KBM-7 (cell line): ENCODE data around the gene ARRB2.
"Not testable (repeated sequence)": the region's sequence is repeated elsewhere in the genome, so short reads cannot be mapped to it uniquely, and the experiment has no call there.

Experiments used
- DNase-seq: peaks from one replicate; pipeline ENCODE4 v3.0.0-alpha.2; 2015
- in situ Hi-C: fragments of 300-500 bp; cut with MboI; formaldehyde crosslinking; loops from 2 replicates; pipeline ENCODE4 v1.14.3; 2020; ENCODE audit warnings: low sequenced_read_pairs, low pct_unique_long_range_greater_than_20kb, mixed read lengths

ARRB2 gene

GRCh38 chr17:4709794-4710692, at the start of gene ARRB2:
Gene ARRB2 (plus strand): TSS chr17:4710632. CDS start chr17:4710722, 90 bp downstream.
- DNase-seq, result peak; percentile 99

GRCh38 chr17:4663711-4664110, 46.7 kb upstream of the ARRB2 start:
- DNase-seq, result no peak

More at GRCh38 chr17:4709794-4710692, at the start of gene ARRB2:
- in situ Hi-C loops, result no loop called here

GRCh38 chr17:4664230-4664629, 46.2 kb upstream of the ARRB2 start:
- DNase-seq, result no peak
- in situ Hi-C loops, result no loop called here

More at GRCh38 chr17:4663711-4664110, 46.7 kb upstream of the ARRB2 start:
- in situ Hi-C loops, result no loop called here

DNA sequence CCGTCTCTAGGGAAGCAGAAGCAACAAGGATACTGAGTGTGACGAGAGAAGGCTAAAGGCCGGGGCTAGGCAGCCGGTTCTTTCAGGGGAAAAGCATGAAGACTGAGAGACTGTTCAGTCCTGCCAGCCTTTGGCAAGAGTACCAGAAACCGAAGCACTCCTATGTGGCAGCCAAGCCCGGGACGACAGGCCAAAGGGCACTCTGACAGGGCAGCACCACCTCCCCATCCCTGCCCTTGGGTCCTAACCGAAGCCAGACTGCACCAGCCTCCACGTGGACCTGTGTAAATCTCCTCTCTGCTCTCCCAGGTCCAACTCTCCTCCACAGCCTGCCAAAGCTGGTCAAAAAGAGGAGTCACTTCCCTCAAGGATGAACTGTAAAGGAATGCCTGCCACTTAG, 45.4 kb upstream of the ARRB2 start:
- no peak for DNase-seq

DNA sequence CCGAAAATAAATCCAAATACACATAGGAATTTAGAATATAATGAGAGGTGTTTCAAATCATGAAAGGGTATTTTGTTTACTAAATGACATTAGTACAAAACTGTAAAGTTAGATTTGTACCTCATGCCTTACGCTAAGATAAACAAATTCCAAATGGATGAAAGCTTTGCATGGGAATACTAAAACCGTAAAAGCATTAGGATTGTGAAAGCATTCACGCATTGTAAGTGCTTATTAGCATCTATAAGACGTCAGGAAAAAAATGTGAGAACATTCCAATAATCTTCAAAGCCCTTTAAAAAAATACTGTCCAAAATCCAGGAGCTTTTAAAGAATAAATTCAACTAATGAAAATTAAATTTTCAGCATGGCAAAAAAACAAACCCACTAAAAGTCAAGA, 44.1 kb upstream of the ARRB2 start:
- no peak for DNase-seq
- in situ Hi-C loops, result no loop called here

More for the DNA sequence above, 45.4 kb upstream of the ARRB2 start:
- in situ Hi-C loops, result no loop called here

DNA sequence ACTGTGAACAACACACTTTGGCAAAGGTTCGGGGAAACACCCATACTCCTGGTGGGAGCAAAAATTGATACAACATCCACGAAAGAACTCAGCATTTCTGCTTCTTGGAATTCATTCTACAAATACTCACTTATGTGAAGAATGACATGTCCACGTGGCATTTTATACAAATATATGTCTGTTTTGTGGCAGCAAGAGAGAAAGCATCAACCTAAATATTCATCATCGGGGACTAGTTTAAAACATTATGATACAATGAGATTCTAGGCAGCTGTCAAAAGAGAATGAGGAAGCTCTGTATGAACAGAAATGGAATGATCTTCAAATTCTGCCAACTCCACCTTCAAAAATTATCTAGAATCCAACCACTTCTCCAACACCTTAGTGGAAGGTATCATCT, 43.3 kb upstream of the ARRB2 start:
- in situ Hi-C loops, result no loop called here
- no peak for DNase-seq

DNA sequence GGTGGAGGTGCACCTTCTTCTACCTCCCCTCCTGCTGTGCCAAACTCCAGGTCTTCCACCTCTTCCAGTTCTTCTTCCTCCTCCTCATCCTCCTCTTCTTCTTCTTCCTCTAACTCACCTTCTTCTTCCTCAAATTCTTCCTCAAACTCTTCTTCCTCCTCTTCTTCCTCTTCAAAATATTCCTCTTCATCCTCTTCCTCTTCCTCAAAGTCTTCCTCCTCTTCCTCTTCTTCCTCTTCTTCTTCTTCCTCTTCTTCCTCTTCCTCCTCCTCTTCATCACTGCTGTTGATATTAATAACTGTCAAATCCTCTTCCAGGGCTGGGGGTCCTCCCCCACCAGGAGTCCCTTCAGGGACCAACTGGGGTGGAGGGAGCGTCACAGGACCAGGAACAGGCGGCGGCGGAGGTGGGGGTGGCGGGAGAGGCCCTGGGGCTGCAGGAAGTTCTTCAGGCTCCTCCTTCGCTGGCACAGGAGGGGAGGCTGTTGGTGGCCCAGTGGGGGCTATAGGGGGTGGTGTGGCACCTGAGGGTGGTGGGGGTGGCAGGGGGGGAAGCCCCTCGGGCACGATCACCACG, 38.3 kb upstream of the ARRB2 start:
- DNase-seq, result no peak
- in situ Hi-C loops, result no loop called here

- in situ Hi-C loops, result no loop called here
Measured at GRCh38 chr17:4672751-4673150, 37.7 kb upstream of the ARRB2 start.

DNA sequence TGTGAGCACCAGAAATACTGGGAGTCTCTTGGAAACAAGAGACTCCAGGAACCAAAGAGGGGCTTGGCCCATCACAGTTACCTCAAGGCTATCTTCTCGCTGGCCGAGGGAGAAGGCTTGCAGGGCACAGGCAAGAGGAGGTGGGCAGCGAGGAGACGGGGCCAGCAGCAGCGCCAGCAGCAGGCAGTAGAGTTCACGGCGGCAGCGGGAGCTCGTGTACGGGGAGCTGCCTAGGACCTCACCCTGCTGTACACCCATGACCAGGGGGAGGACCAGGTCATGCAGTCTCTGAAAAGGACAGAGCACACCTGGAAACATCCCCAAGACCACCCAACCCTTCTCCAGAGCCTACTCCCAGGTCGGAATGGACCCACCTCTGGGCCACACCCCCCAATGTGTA, 37.3 kb upstream of the ARRB2 start:
- in situ Hi-C loops, result no loop called here
- no peak for DNase-seq

More at GRCh38 chr17:4672751-4673150, 37.7 kb upstream of the ARRB2 start:
- DNase-seq, result no peak

DNA sequence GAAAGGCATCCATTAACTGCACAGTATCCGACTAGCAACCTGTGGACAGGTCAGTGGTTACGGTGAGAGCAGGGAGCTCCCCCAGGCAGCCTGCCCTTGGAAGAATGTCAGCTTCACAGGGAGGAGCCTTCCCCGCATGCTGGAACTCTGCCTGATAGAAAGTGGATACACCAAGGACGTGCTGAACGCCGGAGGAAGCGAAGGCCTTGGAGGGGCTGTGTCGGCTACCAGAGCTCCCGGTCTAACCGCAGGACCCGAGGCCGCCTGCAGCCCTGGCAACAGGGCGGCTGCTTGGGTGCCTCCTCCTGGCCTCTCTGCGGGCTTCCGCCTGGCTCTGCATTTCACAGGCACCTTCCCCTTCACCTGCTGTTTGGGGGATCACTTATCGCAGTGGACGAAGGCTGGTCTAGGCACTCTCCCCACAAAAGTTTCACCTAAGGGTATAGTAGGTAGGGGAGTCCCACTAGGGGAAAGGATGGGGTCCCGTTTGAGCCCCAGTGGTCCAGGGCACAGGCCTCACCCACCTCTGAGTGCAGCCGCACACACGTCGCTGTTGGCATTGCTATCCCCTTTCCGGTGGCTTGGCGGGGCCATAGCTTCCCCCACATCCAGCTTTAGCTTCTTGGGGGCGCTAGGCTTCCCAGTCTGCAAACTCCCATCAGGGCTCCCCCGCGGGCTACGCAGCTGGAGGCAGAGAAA, 36.3 kb upstream of the ARRB2 start:
- no peak for DNase-seq
- in situ Hi-C loops, result no loop called here

DNA sequence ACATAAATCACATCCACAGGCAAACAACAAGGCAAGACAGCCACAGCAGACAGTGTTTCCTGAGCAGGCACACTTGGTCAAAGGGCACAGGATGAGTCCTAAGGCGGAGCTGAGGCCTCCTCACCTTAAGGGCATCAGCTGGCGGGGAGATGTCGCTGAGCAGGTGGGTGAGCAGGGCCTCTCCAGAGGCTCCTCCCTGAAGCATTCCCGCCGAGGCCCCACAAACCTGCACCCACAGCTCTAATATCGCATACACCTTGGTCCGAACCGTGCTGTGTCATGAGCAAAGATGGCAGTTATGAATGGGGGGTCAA, 35.8 kb upstream of the ARRB2 start:
- in situ Hi-C loops, result no loop called here
- no peak for DNase-seq

GRCh38 chr17:4675791-4676190, 34.6 kb upstream of the ARRB2 start:
- no peak for DNase-seq
- in situ Hi-C loops, result no loop called here

GRCh38 chr17:4676791-4677190, 33.6 kb upstream of the ARRB2 start:
- in situ Hi-C loops, result no loop called here
- DNase-seq, result no peak

GRCh38 chr17:4678448-4679026, 31.9 kb upstream of the ARRB2 start:
- peak; percentile 48 for DNase-seq
- in situ Hi-C loops, result no loop called here

DNA sequence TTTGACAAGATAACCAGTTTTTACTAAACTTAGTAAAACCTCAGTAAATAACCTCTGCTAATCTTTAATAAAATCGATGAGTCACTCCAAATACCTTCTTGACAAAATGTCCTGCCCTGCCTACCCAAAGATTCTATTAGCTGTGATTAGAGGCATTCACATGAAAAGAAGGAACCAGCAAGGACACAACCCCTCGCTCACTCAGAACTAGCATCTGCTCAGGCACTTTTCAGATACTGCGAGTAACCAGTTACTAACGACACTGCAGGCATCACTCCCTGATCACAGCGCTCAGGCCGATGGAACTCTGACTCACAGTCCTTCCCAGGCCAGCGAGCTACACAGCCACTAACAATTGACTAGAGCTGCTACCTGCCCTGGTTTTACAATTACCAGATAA, 30.8 kb upstream of the ARRB2 start:
- no peak for DNase-seq
- in situ Hi-C loops, result no loop called here

- in situ Hi-C loops, DNase-seq: not testable (repeated sequence)
Measured at GRCh38 chr17:4683739-4684138, 26.7 kb upstream of the ARRB2 start.

- in situ Hi-C loops, DNase-seq: not testable (repeated sequence)
Measured at GRCh38 chr17:4689872-4690271, 20.6 kb upstream of the ARRB2 start.

DNA sequence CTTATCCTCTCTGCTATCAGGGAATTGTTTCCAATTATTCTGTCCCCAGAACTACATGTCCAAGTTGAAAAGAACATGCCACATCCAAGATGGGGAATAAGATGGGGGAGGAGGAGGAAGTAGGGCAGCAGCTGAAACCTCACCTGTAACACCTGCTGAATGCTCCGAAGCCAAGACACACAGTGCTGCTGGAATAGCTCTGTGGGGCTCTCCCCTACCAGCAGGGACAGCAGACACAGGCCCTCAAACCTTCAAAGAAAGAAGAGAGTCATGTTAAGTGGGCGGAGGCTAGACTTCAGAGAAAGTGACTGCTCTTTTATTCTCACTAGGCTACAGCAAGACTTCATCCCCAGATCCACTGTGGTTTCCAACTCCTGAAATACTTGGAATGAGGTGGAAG, 19.7 kb upstream of the ARRB2 start:
- in situ Hi-C loops, result no loop called here
- no peak for DNase-seq

DNA sequence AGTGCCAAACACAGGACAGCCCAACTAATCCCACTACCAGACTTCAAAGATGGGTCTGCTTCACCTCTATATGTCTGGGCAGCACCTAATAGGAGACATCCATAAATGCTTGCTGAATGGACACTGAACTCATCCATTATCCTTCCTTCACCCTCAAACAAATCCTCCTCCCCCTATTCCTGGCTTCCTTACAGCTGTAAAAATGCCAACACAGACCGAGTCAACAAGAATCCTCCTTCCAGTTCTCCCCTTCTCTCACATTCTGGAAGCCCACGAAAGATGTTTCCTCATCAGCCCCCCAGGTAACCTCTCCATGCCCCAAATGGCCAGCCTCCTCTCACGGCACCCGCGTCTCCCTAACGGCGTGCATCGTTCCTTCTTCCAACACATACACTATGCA, 18.7 kb upstream of the ARRB2 start:
- in situ Hi-C loops, result no loop called here
- no peak for DNase-seq

DNA sequence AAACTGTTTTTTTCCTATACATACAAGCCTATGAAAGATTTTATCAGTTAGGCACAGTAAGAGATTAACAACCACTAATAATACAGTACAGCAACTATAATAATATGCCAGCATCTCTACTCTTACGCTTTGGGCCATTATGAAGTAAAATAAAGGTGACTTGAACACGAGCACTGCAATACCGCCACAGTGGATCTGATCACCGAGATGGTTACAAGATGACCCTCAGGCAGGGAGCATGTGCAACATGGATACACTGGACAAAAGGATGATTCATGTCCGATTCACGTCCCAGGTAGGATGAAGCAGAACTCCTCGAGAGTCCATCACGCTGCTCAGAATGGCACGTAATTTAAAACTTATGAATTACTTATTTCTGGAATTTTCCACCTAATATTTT, 17.0 kb upstream of the ARRB2 start:
- in situ Hi-C loops, result no loop called here
- no peak for DNase-seq
